Kidney (tissue), 14 donors: Measurements from ENCODE around the gene TULP4. TPM values are rescaled to one million over a fixed set of nuclear protein-coding genes. Genes with fewer than 3 reads are reported as not detected.
A peak's percentile ranks its signal among the peaks of the same experiment; 100 is the strongest.
"Not testable (repeated sequence)": the region's sequence is repeated elsewhere in the genome, so short reads cannot be mapped to it uniquely, and the experiment has no call there.

Experiments used
- DNase-seq, 5 donors: peaks; one replicate each; pipeline ENCODE4 v3.0.0-alpha.2; 2013 to 2020
- FAIRE-seq: peaks from 2 replicates; lab custom pipeline; 2012; peaks lifted over from hg19 to GRCh38; lab: Jason Lieb, UNC
- H3K27ac ChIP-seq, 2 donors: one replicate each; pipeline ENCODE4 v1.7.0; 2013; ENCODE audit warnings: low read depth in 2 of 2, low read length in 2 of 2, inconsistent platforms in 1 of 2
- H3K27me3 ChIP-seq: one replicate; pipeline ENCODE4 v1.7.1; 2013; ENCODE audit warnings: low read length, inconsistent platforms; ENCODE audit not compliant: control insufficient read depth, insufficient read depth
- H3K36me3 ChIP-seq, 3 donors: one replicate each; pipeline versions ENCODE4 v1.7.0 to v1.7.1; 2013; ENCODE audit warnings: low read length in 3 of 3, control low read depth in 1 of 3, inconsistent platforms in 1 of 3; ENCODE audit not compliant: insufficient read depth in 3 of 3, control insufficient read depth in 2 of 3
- H3K4me1 ChIP-seq, 3 donors: one replicate each; pipeline versions ENCODE4 v1.7.0 to v1.7.1; 2013; ENCODE audit warnings: low read length in 3 of 3, inconsistent platforms in 1 of 3, low read depth in 1 of 3; ENCODE audit not compliant: control insufficient read depth in 2 of 3, insufficient read depth in 2 of 3
- H3K4me3 ChIP-seq, 3 donors: one replicate each; pipeline versions ENCODE4 v1.7.0 to v1.8.1; 2013; ENCODE audit warnings: low read length in 3 of 3, control low read depth in 1 of 3, inconsistent platforms in 1 of 3
- H3K9ac ChIP-seq, 3 donors: one replicate each; pipeline versions ENCODE4 v1.7.0 to v1.7.1; 2013; ENCODE audit warnings: low read length in 3 of 3, control low read depth in 1 of 3, inconsistent platforms in 1 of 3
- H3K9me3 ChIP-seq, 3 donors: one replicate each; pipeline versions ENCODE4 v1.7.0 to v1.7.1; 2013; ENCODE audit warnings: low read length in 3 of 3, control low read depth in 1 of 3, inconsistent platforms in 1 of 3; ENCODE audit not compliant: control insufficient read depth in 2 of 3, insufficient read depth in 1 of 3
- CTCF ChIP-seq: IDR thresholded peaks from 3 replicates; pipeline ENCODE4 v1.5.1; 2012; ENCODE audit warnings: mild to moderate bottlenecking, moderate library complexity, borderline replicate concordance; ENCODE audit not compliant: insufficient read depth; ENCODE audit errors: extremely low read depth
- intact Hi-C: fragments of 100-400 bp; cut with DNase I; formaldehyde crosslinking; loops from one replicate; pipeline ENCODE4 v1.11.1; 2022
- polyA plus RNA-seq: library from polyadenylated mRNA; stranded (reverse); fragments of 350-450 nt; fragmentation: Illumina TruSeq; extraction: RNeasy Lipid Tissue Mini Kit (QIAGEN cat#74804); gene quantifications from one replicate; pipeline ENCODE4 v1.2.3, GENCODE V29; 2014; ENCODE audit warnings: low read depth, low replicate concordance; ENCODE audit not compliant: insufficient read depth
- total RNA-seq: library from RNA; stranded (reverse); fragmentation: NEBNext Ultra II Directional; extraction: Animal tissue kit (Norgen Biotek cat#: 25700); gene quantifications from one replicate; pipeline ENCODE4 v1.2.1, GENCODE V29; 2021
- donor health status: control.
- donor health status: control.
- donor health status: control.
- donor health status: control.
- donor health status: control.
- donor health status: DM: yes; HTN: yes; CAD: no.
- donor health status: Normal renal cell carcinoma (clear cell type).

TULP4 gene
- total and polyA plus RNA-seq, 2 donors from 2014 or later, result 3.3 to 114 TPM

GRCh38 chr6:158300306-158301143 is 11.7 kb upstream of the TULP4 start:
- Histone ChIP-seq H3K27ac (peak overlapping the region in 1 of 2 donors; percentile 43), H3K4me3 (peak overlapping the region in 2 of 3 donors; percentile 12 to 39), H3K9me3 (peaks cover 0 to 12% (median 2%) of the 10 kb centered on the region in 3 donors)
- H3K9ac ChIP-seq, H3K4me1 ChIP-seq, intact Hi-C loops, H3K36me3 ChIP-seq, DNase-seq, H3K27me3 ChIP-seq, FAIRE-seq: not testable (repeated sequence)

GRCh38 chr6:158301561-158301960 is 10.7 kb upstream of the TULP4 start:
- peaks cover 0 to 10% (median 2%) of the 10 kb centered on the region in 3 donors for H3K9me3 ChIP-seq
- FAIRE-seq, H3K9ac ChIP-seq, intact Hi-C loops, H3K27me3 ChIP-seq, H3K4me1 ChIP-seq, H3K36me3 ChIP-seq: not testable (repeated sequence)
- peak overlapping the region in 1 of 2 donors; percentile 43 for H3K27ac ChIP-seq
- H3K4me3 ChIP-seq, result peak overlapping the region in 1 of 3 donors; percentile 52
- peak in 1 of 5 donors; percentile 33 for DNase-seq

- FAIRE-seq, H3K36me3 ChIP-seq, H3K27me3 ChIP-seq, intact Hi-C loops, H3K4me1 ChIP-seq, H3K9me3 ChIP-seq: not testable (repeated sequence)
- Histone ChIP-seq H3K4me3 (peak overlapping the region in 2 of 3 donors; percentile 39 to 52), H3K27ac (peak overlapping the region; percentile 23 to 45), H3K9ac (peak overlapping the region in 1 of 3 donors; percentile 20)
- peak in 1 of 5 donors; percentile 22 for DNase-seq
Observed at GRCh38 chr6:158302195-158302796, 10.0 kb upstream of the TULP4 start.

DNA sequence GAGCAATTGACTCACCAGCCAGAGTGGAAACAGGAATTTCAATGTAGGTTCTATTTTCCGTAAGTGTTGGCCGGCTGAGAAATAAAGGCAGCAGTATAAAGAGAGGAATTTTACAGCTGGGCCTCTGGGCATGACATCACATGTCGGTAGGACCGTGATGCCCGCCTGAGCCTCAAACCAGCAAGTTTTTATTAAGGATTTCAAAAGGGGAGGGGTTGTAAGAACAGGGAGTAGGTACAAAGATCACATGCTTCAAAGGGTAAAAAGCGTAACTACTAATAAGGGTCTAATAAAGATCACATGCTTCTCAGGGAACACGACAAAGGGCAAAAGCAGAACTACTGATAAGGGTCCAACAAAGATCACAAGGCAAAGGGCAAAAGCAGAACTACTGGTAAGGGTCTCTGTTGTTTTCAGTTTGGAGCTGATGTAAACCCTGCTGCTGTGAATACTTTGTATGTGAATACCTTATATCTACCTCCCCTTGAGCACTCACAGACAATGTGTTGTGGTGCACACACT is 9.0 kb upstream of the TULP4 start:
- intact Hi-C loops, result no loop called here
- Histone ChIP-seq H3K27me3 (no peaks in the 10 kb centered on the region), H3K9ac (peak overlapping the region in 1 of 3 donors; percentile 20), H3K4me3 (peak overlapping the region in 2 of 3 donors; percentile 39 to 52), H3K36me3 (peaks cover 0 to 6% (median 2%) of the 10 kb centered on the region in 3 donors), H3K27ac (peak overlapping the region; percentile 33 to 37), H3K9me3 (no peaks in the 10 kb centered on the region), H3K4me1 (peaks cover 0 to 7% (median 5%) of the 10 kb centered on the region in 3 donors)
- TF ChIP-seq CTCF, result no peak
- FAIRE-seq (no peak), DNase-seq (no peak)
